ENCODE results near the gene STK39.

The STK39 gene

GRCh38 chr2:168241746-168242145 lies 5.6 kb downstream of the STK39 start:
- no peak for DNase-seq

DNA sequence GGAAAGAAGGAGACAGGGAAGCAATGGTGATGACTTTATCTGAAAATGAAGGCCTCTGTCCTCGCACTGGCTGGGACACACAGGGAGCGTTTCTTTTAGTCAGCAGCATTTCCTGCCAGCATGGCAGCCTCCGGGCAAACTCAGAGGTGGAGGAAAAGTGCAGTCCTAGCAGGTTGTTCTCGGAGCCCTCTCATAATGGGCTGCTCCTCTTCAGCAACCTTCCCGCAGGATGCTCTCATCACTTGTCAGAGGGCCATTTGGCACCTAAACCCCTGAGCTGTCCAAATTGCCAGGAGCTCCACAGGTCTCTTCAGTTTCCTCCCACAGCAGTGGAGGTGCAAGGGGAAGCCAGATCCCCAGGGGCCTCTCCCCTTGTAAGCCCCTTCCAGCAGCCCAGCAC lies 6.2 kb downstream of the STK39 start:
- DNase-seq: no peak

DNA sequence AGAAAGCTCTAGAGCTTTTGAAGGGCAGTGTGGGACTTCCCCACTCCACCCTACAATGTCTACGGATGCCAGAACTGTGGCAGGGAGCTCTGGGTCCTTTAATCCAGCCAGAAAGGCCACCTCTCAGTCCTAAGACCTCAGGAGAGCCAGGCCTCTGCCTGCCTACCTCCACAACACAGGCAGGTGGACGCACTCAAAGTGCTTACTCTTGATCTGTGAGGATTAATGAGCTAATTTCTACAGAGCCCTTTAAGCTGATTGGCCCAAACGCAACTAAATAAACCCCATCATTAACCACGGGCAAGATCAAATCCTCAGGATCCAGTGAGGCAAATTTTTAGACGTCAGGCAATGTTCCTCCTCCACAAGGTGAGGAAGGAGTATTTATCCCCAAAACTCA lies 8.1 kb downstream of the STK39 start:
- no peak for DNase-seq

GRCh38 chr2:168237741-168238140 lies 9.7 kb downstream of the STK39 start:
- DNase-seq: no peak

DNA sequence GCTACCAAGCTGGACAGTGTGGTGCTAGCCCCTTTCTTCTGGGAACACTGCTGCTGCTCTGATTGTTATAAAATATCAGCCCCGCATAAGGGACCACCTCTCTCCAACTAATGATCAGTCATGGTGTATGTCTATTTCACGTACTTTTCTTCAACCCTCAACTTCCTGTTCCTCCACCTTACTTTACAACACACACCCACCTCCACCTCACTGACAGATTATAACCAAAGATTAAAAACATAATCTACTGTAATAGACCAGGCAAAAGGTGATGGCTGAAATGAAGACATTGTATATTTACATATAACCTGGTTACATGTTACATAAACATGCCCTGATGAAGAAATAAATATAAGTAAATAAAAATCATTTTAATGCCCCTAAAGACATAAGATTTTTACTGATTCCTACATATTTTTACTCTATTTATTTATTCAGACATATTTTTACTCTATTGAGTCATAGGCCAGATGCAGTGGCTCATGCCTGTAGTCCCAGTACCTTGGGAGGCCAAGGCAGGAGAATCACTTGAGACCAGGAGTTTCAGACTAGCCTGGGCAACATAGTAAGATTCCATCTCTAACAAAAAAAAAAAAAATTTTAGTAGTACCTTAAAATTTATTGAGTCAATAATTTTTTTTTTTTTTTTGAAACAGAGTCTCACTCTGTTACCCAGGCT lies 12.8 kb downstream of the STK39 start:
- DNase-seq: no peak

- no peak for DNase-seq
These were observed 13.5 kb downstream of the STK39 start for GRCh38 chr2:168233726-168234406.

DNA sequence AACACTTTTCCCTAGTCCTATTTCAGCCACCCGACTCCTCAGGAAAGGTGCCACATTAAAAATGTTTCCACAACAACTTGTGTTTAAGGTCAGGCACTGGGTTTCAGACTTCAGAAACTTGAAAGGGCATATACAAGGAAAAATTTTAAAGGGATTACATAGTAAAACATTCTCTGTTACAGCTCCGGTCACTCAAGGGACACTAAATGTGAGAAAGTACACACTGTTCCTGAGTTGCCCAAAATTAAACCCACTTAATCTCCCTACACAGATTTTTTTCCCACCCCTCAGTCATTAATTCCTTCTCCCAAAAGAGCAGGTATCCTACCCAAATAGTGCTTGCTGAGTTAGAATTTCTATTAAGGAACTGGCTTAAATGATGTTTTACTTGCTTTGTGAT lies 14.2 kb downstream of the STK39 start:
- no peak for DNase-seq

- DNase-seq: no peak
These were observed 15.7 kb downstream of the STK39 start for GRCh38 chr2:168231609-168232241.

DNA sequence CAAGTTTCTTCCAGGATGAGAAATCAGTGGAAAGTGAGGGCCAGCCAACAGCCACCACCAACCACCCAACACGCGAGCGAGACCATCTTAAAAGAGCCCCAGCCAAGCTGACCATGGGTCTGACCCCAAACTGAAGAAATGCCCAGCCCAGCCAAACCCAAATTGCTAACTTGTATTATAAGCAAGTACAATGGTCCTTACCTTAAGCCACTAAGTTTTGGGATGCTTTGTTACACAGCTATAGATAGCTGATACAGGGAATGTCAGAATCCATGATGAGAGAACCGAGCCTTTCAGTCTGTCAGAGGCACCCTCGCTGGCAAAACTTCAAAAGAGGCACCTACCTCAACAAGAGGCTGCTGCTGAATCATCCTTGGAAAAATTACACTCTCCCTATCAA lies 17.0 kb downstream of the STK39 start:
- no peak for DNase-seq

DNA sequence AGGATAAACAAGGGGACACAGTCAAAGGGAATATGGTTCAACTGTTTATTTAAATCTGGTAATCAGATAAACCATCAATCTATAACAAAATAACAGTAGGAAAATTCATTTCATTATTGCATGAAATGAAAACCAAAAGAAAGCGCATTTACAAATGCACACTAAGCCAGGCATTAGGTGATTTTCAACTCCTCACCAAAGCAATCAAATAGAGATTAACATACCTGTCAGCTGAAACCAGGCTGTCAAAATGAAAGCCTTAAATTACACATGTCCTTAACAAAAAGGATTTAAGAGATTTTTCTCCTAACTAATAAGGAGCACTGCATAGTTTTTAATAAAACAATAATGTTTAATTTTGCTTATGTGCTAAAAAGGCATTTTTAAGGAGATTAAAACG lies 23.0 kb downstream of the STK39 start:
- no peak for DNase-seq

GRCh38 chr2:168222088-168222487 lies 25.3 kb downstream of the STK39 start:
- no peak for DNase-seq

DNA sequence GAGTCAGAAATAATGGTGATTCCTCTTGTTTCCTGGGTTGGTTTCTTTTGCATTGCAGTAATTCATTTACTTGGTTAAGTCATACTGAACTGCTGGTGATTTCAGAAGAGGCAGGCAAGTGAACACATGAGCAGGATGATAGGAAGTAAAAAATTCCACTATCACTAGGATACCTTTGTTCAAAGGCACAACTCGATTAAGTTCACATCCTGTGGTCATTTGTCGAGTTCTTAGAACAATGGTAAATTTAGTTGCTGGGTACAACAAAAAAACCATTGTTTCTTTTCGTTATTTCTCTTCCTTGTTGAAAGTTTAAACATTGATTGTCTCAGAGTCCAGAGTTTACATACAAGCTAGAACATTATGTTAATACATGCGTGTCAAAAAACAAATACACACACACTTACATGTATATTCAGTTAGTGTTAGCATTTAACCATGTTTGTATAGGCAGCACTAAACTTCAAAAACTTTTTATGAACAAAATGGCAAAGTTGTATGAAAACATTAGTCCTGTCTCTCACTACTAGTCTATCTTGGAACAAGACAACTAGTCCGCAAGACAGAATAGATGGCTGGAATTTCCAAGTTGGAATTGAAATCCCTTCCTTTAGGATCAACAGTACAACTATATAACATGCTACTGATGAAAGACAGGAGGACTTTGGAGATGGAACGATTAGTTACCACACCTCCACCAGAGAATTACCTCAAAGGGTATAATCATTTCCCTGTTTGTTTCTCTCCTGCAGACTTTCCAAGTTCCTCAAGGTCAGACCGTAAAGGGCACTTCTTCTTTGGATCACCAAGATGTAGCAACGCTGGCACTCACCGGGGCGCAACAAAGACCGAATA lies 26.2 kb downstream of the STK39 start:
- no peak for DNase-seq

GRCh38 chr2:168217920-168218319 lies 29.5 kb downstream of the STK39 start:
- no peak for DNase-seq

- DNase-seq: no peak
These were observed 30.9 kb downstream of the STK39 start for GRCh38 chr2:168216351-168217005.

DNA sequence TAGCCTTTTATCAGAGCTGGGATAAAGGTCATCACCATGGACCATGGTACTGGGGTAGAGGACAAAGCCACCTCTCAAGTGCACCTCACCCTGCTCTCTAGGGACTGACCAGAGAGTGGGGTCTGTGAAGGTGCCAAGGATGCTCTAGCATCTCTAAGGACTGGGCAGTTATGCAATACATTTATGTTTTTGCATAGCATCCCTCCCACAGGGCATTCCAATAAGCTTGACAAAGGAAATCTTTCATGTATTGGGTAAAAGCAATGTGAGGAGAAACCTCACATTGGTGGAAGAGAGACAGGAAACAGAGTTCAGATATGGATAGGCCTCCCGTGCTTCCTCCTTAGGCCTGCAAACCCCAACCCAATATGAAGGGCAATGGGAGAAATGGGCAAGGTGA lies 31.6 kb downstream of the STK39 start:
- no peak for DNase-seq

- DNase-seq: no peak
These were observed 34.5 kb downstream of the STK39 start for GRCh38 chr2:168212866-168213265.

DNA sequence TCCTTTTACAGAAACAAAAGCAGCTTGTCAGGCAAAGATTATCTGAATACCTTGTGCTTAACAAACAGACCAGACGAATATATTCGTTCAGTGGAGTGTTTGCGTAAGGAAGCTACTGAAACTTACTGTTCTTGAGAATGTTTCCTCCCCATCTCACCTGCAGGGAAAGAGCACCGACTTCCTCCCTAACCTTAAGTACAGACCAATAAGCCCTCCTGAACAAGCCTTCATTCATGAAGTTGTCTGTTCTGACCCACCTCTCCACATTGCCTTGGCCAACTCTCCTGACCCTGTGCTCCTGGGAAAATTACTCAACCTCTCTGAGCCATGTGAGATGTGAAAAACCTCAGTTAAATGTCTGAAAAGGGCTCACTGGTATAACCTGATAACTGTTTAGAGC lies 35.2 kb downstream of the STK39 start:
- DNase-seq: no peak

- DNase-seq: no peak
These were observed 35.7 kb downstream of the STK39 start for GRCh38 chr2:168211664-168212163.

GRCh38 chr2:168210895-168211570 lies 36.4 kb downstream of the STK39 start:
- no peak for DNase-seq

DNA sequence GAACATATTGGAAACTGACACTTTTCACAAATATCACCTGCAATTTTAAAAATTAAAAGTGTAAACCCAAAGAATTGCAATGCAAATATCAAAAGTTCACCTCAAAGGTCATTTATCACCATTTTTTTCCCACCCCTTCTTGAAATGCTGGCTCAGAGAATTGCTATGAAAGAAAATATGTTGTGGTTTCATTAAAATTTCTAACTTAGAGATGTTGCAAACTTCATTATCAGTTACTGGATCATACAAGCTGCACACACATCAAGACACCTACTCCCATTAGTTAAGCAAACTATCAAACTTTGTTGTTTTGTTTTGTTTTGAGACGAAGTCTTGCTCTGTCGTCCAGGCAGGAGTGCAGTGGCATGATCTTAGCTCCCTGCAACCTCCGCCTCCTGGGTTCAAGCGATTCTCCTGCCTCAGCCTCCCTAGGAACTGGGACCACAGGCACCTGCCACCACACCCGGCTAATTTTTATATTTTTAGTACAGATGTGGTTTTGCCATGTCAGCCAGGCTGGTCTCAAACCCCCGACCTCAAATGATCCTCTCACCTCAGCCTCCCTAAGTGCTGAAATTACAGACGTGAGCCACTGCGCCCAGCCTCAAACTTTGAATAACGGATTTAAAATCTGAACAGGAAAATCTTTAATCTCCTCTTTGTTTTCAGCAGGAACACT lies 37.0 kb downstream of the STK39 start:
- DNase-seq: no peak

DNA sequence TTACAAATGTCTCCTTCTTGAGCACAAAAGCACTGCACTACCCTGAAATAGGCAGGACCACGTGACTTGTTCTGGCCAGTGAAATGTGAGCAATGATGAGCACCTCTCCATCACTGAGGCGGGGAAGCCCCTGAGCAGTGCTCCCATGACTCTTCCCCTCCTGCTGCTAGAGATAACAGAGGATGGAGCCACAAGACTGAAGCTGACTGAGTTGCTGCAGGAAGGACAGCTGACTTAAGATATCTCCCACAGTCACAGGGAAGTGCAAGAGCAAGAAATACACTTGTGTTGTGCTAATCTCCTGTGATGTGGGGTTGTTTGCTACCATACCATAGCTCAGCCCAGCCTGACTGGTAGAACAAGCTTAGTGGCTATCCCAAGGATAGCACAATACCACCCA lies 38.7 kb downstream of the STK39 start:
- no peak for DNase-seq

DNA sequence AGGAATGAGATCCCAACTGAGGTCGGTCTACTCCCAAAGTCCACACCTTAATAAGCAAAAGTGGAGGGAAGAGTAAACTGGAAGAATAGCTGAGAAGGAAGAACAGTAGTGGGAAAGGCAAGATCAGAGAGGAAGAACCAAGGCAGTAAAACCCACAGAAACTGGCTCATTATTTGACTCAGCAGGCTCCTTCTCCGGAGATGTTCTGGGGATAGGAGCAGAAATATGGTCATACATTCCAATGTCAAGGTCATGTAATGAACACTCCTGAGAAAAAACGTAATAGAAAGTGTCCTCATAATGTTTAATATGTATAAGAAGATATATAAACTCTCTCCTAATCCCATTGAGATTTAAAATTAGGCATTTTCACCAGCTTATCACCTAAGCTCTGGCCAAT lies 39.5 kb downstream of the STK39 start:
- DNase-seq: no peak

Data from GDM1 (cell line).